H1 (cell line): ENCODE measurements around the gene SUCLG2. TPM values are rescaled to one million over a fixed set of nuclear protein-coding genes. Genes with fewer than 3 reads are reported as not detected.

Experiments used
- CTCF ChIA-PET: fragments of 300-600 bp; sonication (Branson Sonifier 250); formaldehyde crosslinking; loops from one replicate; lab custom pipeline; 2021; ENCODE audit not compliant: partially characterized antibody; lab: Charles Lee
- POLR2A ChIA-PET: fragments of 300-600 bp; sonication (Branson Sonifier 250); formaldehyde crosslinking; loops from one replicate; lab custom pipeline; 2021; ENCODE audit warnings: inconsistent platforms; ENCODE audit not compliant: partially characterized antibody; lab: Charles Lee
- DNase-seq, 2 experiments: peaks; one replicate each; pipeline versions ENCODE4 v3.0.0 to v3.0.0-alpha.2; 2010 to 2022; ENCODE audit warnings: low spot score in 2 of 2, low read depth in 1 of 2, mixed read lengths in 1 of 2
- FAIRE-seq: peaks from 2 replicates; lab custom pipeline; 2011; peaks lifted over from hg19 to GRCh38; lab: Jason Lieb, UNC
- H2AFZ ChIP-seq: 2 replicates; pipeline ENCODE4 v1.8.1; 2012; ENCODE audit warnings: low read length, inconsistent platforms
- H2AK5ac ChIP-seq: 2 replicates; pipeline ENCODE4 v1.6.1; 2013; ENCODE audit warnings: low read depth, low read length
- H2BK120ac ChIP-seq: replicated peaks from 2 replicates; pipeline ENCODE3; 2013; ENCODE audit warnings: low read depth, low read length, inconsistent platforms
- H2BK12ac ChIP-seq: 2 replicates; pipeline ENCODE4 v1.6.1; 2013; ENCODE audit warnings: low read depth, low read length
- H2BK15ac ChIP-seq: 2 replicates; pipeline ENCODE4 v1.6.1; 2013; ENCODE audit warnings: low read length
- H2BK20ac ChIP-seq: 2 replicates; pipeline ENCODE4 v1.6.1; 2013; ENCODE audit warnings: low read length
- H2BK5ac ChIP-seq: 2 replicates; pipeline ENCODE4 v1.6.1; 2013; ENCODE audit warnings: low read depth, low read length
- H3K14ac ChIP-seq: 2 replicates; pipeline ENCODE4 v1.6.1; 2013; ENCODE audit warnings: inconsistent platforms; ENCODE audit not compliant: insufficient read length
- H3K18ac ChIP-seq: 2 replicates; pipeline ENCODE4 v1.6.1; 2013; ENCODE audit warnings: low read length; ENCODE audit errors: extremely low read depth
- H3K23ac ChIP-seq: 2 replicates; pipeline ENCODE4 v1.6.1; 2013; ENCODE audit warnings: inconsistent platforms; ENCODE audit not compliant: insufficient read length
- H3K23me2 ChIP-seq: 2 replicates; pipeline ENCODE4 v1.6.1; 2013; ENCODE audit warnings: low read depth, low read length
- H3K27ac ChIP-seq: 2 replicates; pipeline ENCODE4 v1.6.1; 2011; ENCODE audit warnings: low read depth, low read length, inconsistent platforms
- H3K27me3 ChIP-seq, 4 experiments: replicated peaks in 1 of 4; 1 replicate in 1 of 4; 2 replicates in 3 of 4; pipeline versions ENCODE4 v1.6.1 to v1.8.1; 2011 to 2013; ENCODE audit warnings: low read length in 3 of 4, mild to moderate bottlenecking in 3 of 4, inconsistent platforms in 2 of 4, mixed read lengths in 2 of 4, moderate library complexity in 1 of 4; ENCODE audit not compliant: control insufficient read depth in 3 of 4, insufficient read depth in 3 of 4; ENCODE audit errors: extremely low read depth in 1 of 4
- H3K36me3 ChIP-seq, 4 experiments: 2 replicates each; pipeline versions ENCODE4 v1.6.1 to v1.8.1; 2011 to 2013; ENCODE audit warnings: mild to moderate bottlenecking in 4 of 4, low read length in 3 of 4, moderate library complexity in 2 of 4, control low read depth in 1 of 4, inconsistent platforms in 1 of 4; ENCODE audit not compliant: insufficient read depth in 4 of 4, control insufficient read depth in 2 of 4
- H3K4ac ChIP-seq: replicated peaks from 2 replicates; pipeline ENCODE3; 2013; ENCODE audit warnings: low read length, low read depth, mixed read lengths, inconsistent platforms; ENCODE audit not compliant: insufficient read length
- H3K4me1 ChIP-seq, 4 experiments: replicated peaks in 1 of 4; 1 replicate in 1 of 4; 2 replicates in 3 of 4; pipeline versions ENCODE4 v1.6.1 to v1.8.1; 2011 to 2013; ENCODE audit warnings: low read length in 3 of 4, inconsistent platforms in 2 of 4, mixed read lengths in 1 of 4; ENCODE audit not compliant: insufficient read depth in 4 of 4, control insufficient read depth in 3 of 4
- H3K4me2 ChIP-seq, 2 experiments: 2 replicates each; pipeline versions ENCODE4 v1.6.1 to v1.8.1; 2011 to 2013; ENCODE audit warnings: low read depth in 2 of 2, low read length in 2 of 2, control low read depth in 1 of 2, inconsistent platforms in 1 of 2, mild to moderate bottlenecking in 1 of 2; ENCODE audit not compliant: insufficient read depth in 1 of 2
- H3K4me3 ChIP-seq, 4 experiments: fragments of 200-600, 300-600 bp in 1 of 4; sonication (generic), shearing (Covaris generic), sonication (Bioruptor Twin) in 1 of 4; 2 replicates each; pipeline versions ENCODE4 v1.5.1 to v1.8.1; 2011 to 2016; ENCODE audit warnings: low read length in 4 of 4, low read depth in 3 of 4, control low read depth in 2 of 4, inconsistent platforms in 2 of 4, mild to moderate bottlenecking in 2 of 4, mixed read lengths in 1 of 4, moderate library complexity in 1 of 4; ENCODE audit not compliant: insufficient read depth in 2 of 4; ENCODE audit errors: extremely low read depth in 1 of 4
- H3K56ac ChIP-seq: replicated peaks from 2 replicates; pipeline ENCODE3; 2013; ENCODE audit warnings: low read depth, mild to moderate bottlenecking, mixed read lengths, low read length, inconsistent platforms; ENCODE audit not compliant: insufficient read length
- H3K79me1 ChIP-seq: 2 replicates; pipeline ENCODE4 v1.6.1; 2013; ENCODE audit warnings: low read depth, low read length, control low read depth
- H3K79me2 ChIP-seq, 2 experiments: 2 replicates each; pipeline versions ENCODE4 v1.6.1 to v1.8.1; 2012 to 2013; ENCODE audit warnings: low read length in 2 of 2, mild to moderate bottlenecking in 2 of 2, inconsistent platforms in 1 of 2; ENCODE audit not compliant: insufficient read depth in 2 of 2, control insufficient read depth in 1 of 2
- H3K9ac ChIP-seq, 4 experiments: replicated peaks in 1 of 4; 1 replicate in 1 of 4; 2 replicates in 3 of 4; pipeline versions ENCODE4 v1.6.1 to v1.8.1; 2011 to 2013; ENCODE audit warnings: low read depth in 3 of 4, low read length in 3 of 4, control low read depth in 2 of 4, mild to moderate bottlenecking in 2 of 4, moderate library complexity in 2 of 4, inconsistent platforms in 1 of 4; ENCODE audit errors: extremely low read depth in 1 of 4
- H3K9me3 ChIP-seq, 2 experiments: 2 replicates each; pipeline versions ENCODE4 v1.6.1 to v1.8.1; 2012 to 2013; ENCODE audit warnings: mild to moderate bottlenecking in 2 of 2, moderate library complexity in 2 of 2, control low read depth in 1 of 2, inconsistent platforms in 1 of 2, low read depth in 1 of 2, low read length in 1 of 2, mixed read lengths in 1 of 2; ENCODE audit not compliant: insufficient read depth in 2 of 2
- H4K20me1 ChIP-seq, 2 experiments: replicated peaks in 1 of 2; 2 replicates each; pipeline versions ENCODE3 to v1.8.1; 2011 to 2013; ENCODE audit warnings: inconsistent platforms in 2 of 2, low read length in 2 of 2, mild to moderate bottlenecking in 1 of 2; ENCODE audit not compliant: insufficient read depth in 2 of 2, control insufficient read depth in 1 of 2
- H4K5ac ChIP-seq: 2 replicates; pipeline ENCODE4 v1.6.1; 2013; ENCODE audit warnings: low read length, low read depth, mixed read lengths, inconsistent platforms; ENCODE audit not compliant: insufficient read length
- H4K8ac ChIP-seq: 2 replicates; pipeline ENCODE4 v1.8.0; 2013; ENCODE audit warnings: mild to moderate bottlenecking, moderate library complexity, low read length, inconsistent platforms; ENCODE audit not compliant: insufficient read depth; ENCODE audit errors: extremely low read depth
- H4K91ac ChIP-seq: replicated peaks from 2 replicates; pipeline ENCODE3; 2013; ENCODE audit warnings: low read length, mixed read lengths, inconsistent platforms; ENCODE audit not compliant: insufficient read length
- ASH2L ChIP-seq: fragments of 200-600, 300-600 bp; sonication (generic); IDR thresholded peaks from one replicate; pipeline ENCODE4 v1.7.1; 2017; ENCODE audit warnings: low read length
- BCL11A ChIP-seq, 2 experiments: IDR thresholded peaks; one replicate each; pipeline ENCODE4 v1.6.1; 2011; ENCODE audit warnings: low read depth in 2 of 2, low read length in 2 of 2, mild to moderate bottlenecking in 2 of 2
- BRCA1 ChIP-seq: IDR thresholded peaks from 2 replicates; pipeline ENCODE4 v1.6.1; 2012; ENCODE audit warnings: low read depth, low read length, improper control_type of control experiment
- CTBP2 ChIP-seq: IDR thresholded peaks from 2 replicates; pipeline ENCODE4 v1.7.0; 2011; ENCODE audit warnings: borderline replicate concordance, mild to moderate bottlenecking, moderate library complexity, mixed read lengths, low read length; ENCODE audit not compliant: insufficient read depth, insufficient read length
- FOSL1 ChIP-seq: IDR thresholded peaks from 2 replicates; pipeline ENCODE4 v1.6.1; 2011; ENCODE audit warnings: mild to moderate bottlenecking, low read depth, low read length, moderate library complexity; ENCODE audit not compliant: insufficient read depth
- HDAC2 ChIP-seq, 2 experiments: fragments of 300-600 bp in 1 of 2; sonication (generic) in 1 of 2; IDR thresholded peaks; 2 replicates each; pipeline ENCODE4 v1.6.1; 2011 to 2012; ENCODE audit warnings: low read depth in 2 of 2, low read length in 2 of 2, mild to moderate bottlenecking in 2 of 2, moderate library complexity in 2 of 2, borderline replicate concordance in 1 of 2, inconsistent platforms in 1 of 2
- MAFK ChIP-seq: IDR thresholded peaks from 2 replicates; pipeline ENCODE4 v1.6.1; 2012; ENCODE audit warnings: low read depth, mild to moderate bottlenecking, improper control_type of control experiment, low read length
- NRF1 ChIP-seq: IDR thresholded peaks from 2 replicates; pipeline ENCODE4 v1.6.1; 2011; ENCODE audit warnings: mild to moderate bottlenecking, low read depth, low read length, improper control_type of control experiment
- RNF2 ChIP-seq: fragments of 200-900, 300-1000 bp; sonication (generic); IDR thresholded peaks from 2 replicates; pipeline ENCODE4 v1.7.1; 2016; ENCODE audit warnings: borderline replicate concordance, low read depth, mild to moderate bottlenecking, antibody characterized with exemption, low read length; ENCODE audit not compliant: poor library complexity, severe bottlenecking; ENCODE audit errors: missing control alignments
- SP1 ChIP-seq: IDR thresholded peaks from 2 replicates; pipeline ENCODE4 v1.6.1; 2011; ENCODE audit warnings: low read depth, low read length
- SP4 ChIP-seq: IDR thresholded peaks from 2 replicates; pipeline ENCODE4 v1.6.1; 2012; ENCODE audit warnings: low read length, inconsistent platforms
- TAF1 ChIP-seq: IDR thresholded peaks from 2 replicates; pipeline ENCODE4 v1.6.1; 2011; ENCODE audit warnings: mild to moderate bottlenecking, low read depth, low read length
- WGBS, 2 experiments: shearing (Covaris generic) in 1 of 2; methylation state at CpG; one replicate each; pipeline versions ENCODE4 v1.1.6 to v1.1.7; 2013 to 2015; ENCODE audit warnings: low lambda C conversion rate in 2 of 2, mixed read lengths in 2 of 2, inconsistent platforms in 1 of 2, low coverage in 1 of 2, missing lambda C conversion rate in 1 of 2; ENCODE audit not compliant: insufficient replicate concordance in 2 of 2, insufficient coverage in 1 of 2, insufficient read length in 1 of 2; ENCODE audit errors: extremely low coverage in 1 of 2, missing lambda C conversion rate in 1 of 2; 5-methylcytosine and 5-hydroxymethylcytosine counted together
- polyA plus RNA-seq, 7 experiments: library from polyadenylated mRNA; depleted of rRNA in 3 of 7; stranded (reverse) in 5 of 7; unstranded in 2 of 7; fragments of >200 nt in 5 of 7; fragments of 200-250 nt in 2 of 7; gene quantifications; 1 replicate in 5 of 7; 2 replicates in 1 of 7; 4 replicates in 1 of 7; pipeline versions ENCODE4 v1.2.1 to v1.2.3, GENCODE V29; 2011 to 2013; ENCODE audit warnings: missing spikeins in 2 of 7, mixed read lengths in 2 of 7
- total RNA-seq: library from RNA; stranded (reverse); fragmentation: NEBNext Ultra II Directional; extraction: Animal tissue kit (Norgen Biotek cat#: 25700); gene quantifications from 2 replicates; pipeline ENCODE4 v1.2.1, GENCODE V29; 2021

SUCLG2 gene
- total and polyA plus RNA-seq, 2 of the 8 experiments (the other 6 are each of a cell fraction or from before 2014, with no cell fraction given), result 12.9 to 46.2 TPM

GRCh38 chr3:67691207-67691606 lies 36.8 kb upstream of the SUCLG2 start:
- no peaks in the 10 kb centered on the region; a peak in 1 of 7 replicates for H3K4me1 ChIP-seq
- H3K27me3 ChIP-seq, result no peaks in the 10 kb centered on the region
- no peak overlapping the region for H3K14ac ChIP-seq
- DNase-seq (no peak), FAIRE-seq (no peak)
- no peak overlapping the region for H2BK15ac ChIP-seq
- no peak overlapping the region for H3K18ac ChIP-seq
- no peak overlapping the region for H4K91ac ChIP-seq
- POLR2A ChIA-PET, result no interaction called here
- no peak overlapping the region for H3K9ac ChIP-seq
- no peak overlapping the region for H2BK5ac ChIP-seq
- H3K23ac ChIP-seq, result no peak overlapping the region
- no peaks in the 10 kb centered on the region for H3K79me1 ChIP-seq
- no peak overlapping the region for H3K56ac ChIP-seq
- no peaks in the 10 kb centered on the region; a peak in 1 of 4 replicates for H3K9me3 ChIP-seq
- CTCF ChIA-PET, result interaction anchor here (0.6 to 1.0 kb wide), 4 partner anchors 32 to 548 kb away, joined by 3 to 4 read pairs (median 3); no protein-coding TSS in a partner anchor
- no peaks in the 10 kb centered on the region for H3K79me2 ChIP-seq
- no peaks in the 10 kb centered on the region for H4K20me1 ChIP-seq
- no peaks in the 10 kb centered on the region; the same call in 1 of the 2 replicates for H3K23me2 ChIP-seq
- no peaks in the 10 kb centered on the region; a peak in 1 of 8 replicates for H3K36me3 ChIP-seq
- no peak overlapping the region for H2BK12ac ChIP-seq
- H2AK5ac ChIP-seq, result no peak overlapping the region
- TF ChIP-seq HDAC2 (IDR thresholded peaks at IDR 0.05; ENCODE audit: borderline replicate concordance in 1 of 2, low read depth in 2 of 2, low read length in 2 of 2), result no peak
- no peak for TF ChIP-seq MAFK
- TF ChIP-seq BCL11A (IDR thresholded peaks at IDR 0.05; ENCODE audit: low read depth in 2 of 2, low read length in 2 of 2), result no peak
- TF ChIP-seq NRF1, result no peak
- no peak for TF ChIP-seq TAF1
- no peak for TF ChIP-seq CTBP2
- TF ChIP-seq FOSL1, result no peak
- no peak for TF ChIP-seq BRCA1
- no peak for TF ChIP-seq RNF2
- no peak for TF ChIP-seq SP4
- no peak for TF ChIP-seq ASH2L
- TF ChIP-seq SP1, result no peak
- H3K27ac ChIP-seq, result no peak overlapping the region
- no peak overlapping the region for H3K4me2 ChIP-seq
- 78% methylated on average over 1 of the region's 1 CpG; no CpG with 5 or more reads in 1 of the 2 experiments for WGBS, 2 experiments
- no peak overlapping the region for H4K5ac ChIP-seq
- no peak overlapping the region for H2BK120ac ChIP-seq
- no peak overlapping the region for H2AFZ ChIP-seq
- H3K4ac ChIP-seq, result no peak overlapping the region
- no peak overlapping the region for H2BK20ac ChIP-seq
- H4K8ac ChIP-seq, result no peak overlapping the region
- no peak overlapping the region for H3K4me3 ChIP-seq
